ENCODE measurements around the gene PAX2.

Gene PAX2

GRCh38 chr10:100791369-100792058 lies 46.1 kb downstream of the PAX2 start:
- no peak for DNase-seq (ENCODE audit: low spot score)

GRCh38 chr10:100792574-100792973 lies 47.2 kb downstream of the PAX2 start:
- no peak for DNase-seq (ENCODE audit: low spot score)

GRCh38 chr10:100793055-100793454 lies 47.7 kb downstream of the PAX2 start:
- no peak for DNase-seq (ENCODE audit: low spot score)

- DNase-seq (ENCODE audit: low spot score), result no peak
These were observed 54.5 kb downstream of the PAX2 start for GRCh38 chr10:100799881-100800280.

GRCh38 chr10:100800931-100801330 lies 55.5 kb downstream of the PAX2 start:
- no peak for DNase-seq (ENCODE audit: low spot score)

- DNase-seq (ENCODE audit: low spot score), result no peak
These were observed 56.8 kb downstream of the PAX2 start for GRCh38 chr10:100802196-100802595.

- DNase-seq (ENCODE audit: low spot score), result no peak
These were observed 57.2 kb downstream of the PAX2 start for GRCh38 chr10:100802607-100803006.

- DNase-seq (ENCODE audit: low spot score), result no peak
These were observed 58.1 kb downstream of the PAX2 start for GRCh38 chr10:100803492-100803891.

- no peak for DNase-seq (ENCODE audit: low spot score)
These were observed 58.5 kb downstream of the PAX2 start for GRCh38 chr10:100803908-100804307.

- DNase-seq (ENCODE audit: low spot score), result no peak
These were observed 60.4 kb downstream of the PAX2 start for GRCh38 chr10:100805543-100806355.

- DNase-seq (ENCODE audit: low spot score), result no peak
These were observed 60.9 kb downstream of the PAX2 start for GRCh38 chr10:100806356-100806645.

- no peak for DNase-seq (ENCODE audit: low spot score)
These were observed 62.0 kb downstream of the PAX2 start for GRCh38 chr10:100807241-100807951.

- DNase-seq (ENCODE audit: low spot score), result no peak
These were observed 63.5 kb downstream of the PAX2 start for GRCh38 chr10:100808876-100809275.

GRCh38 chr10:100810091-100810834 lies 64.9 kb downstream of the PAX2 start:
- no peak for DNase-seq (ENCODE audit: low spot score)

GRCh38 chr10:100810835-100811116 lies 65.4 kb downstream of the PAX2 start:
- DNase-seq (ENCODE audit: low spot score), result no peak

- no peak for DNase-seq (ENCODE audit: low spot score)
These were observed 65.9 kb downstream of the PAX2 start for GRCh38 chr10:100811261-100811660.

- DNase-seq (ENCODE audit: low spot score), result no peak
These were observed 66.7 kb downstream of the PAX2 start for GRCh38 chr10:100811752-100812750.

- DNase-seq (ENCODE audit: low spot score), result no peak
These were observed 67.6 kb downstream of the PAX2 start for GRCh38 chr10:100812978-100813377.

GRCh38 chr10:100814751-100815474 lies 69.5 kb downstream of the PAX2 start:
- no peak for DNase-seq (ENCODE audit: low spot score)

- no peak for DNase-seq (ENCODE audit: low spot score)
These were observed 71.3 kb downstream of the PAX2 start for GRCh38 chr10:100816671-100817070.

Measured in NAMALWA (cell line).